Neural cell (in vitro differentiated cells): Measurements from ENCODE around the gene ELMO1. TPM values are rescaled to one million over a fixed set of nuclear protein-coding genes. Genes with fewer than 3 reads are reported as not detected.

Experiments used
- H2AFZ ChIP-seq: fragments of 200-600, 300-800 bp; sonication (generic), shearing (Covaris generic); 2 replicates; pipeline ENCODE4 v1.6.0; 2014; ENCODE audit warnings: low read depth, mild to moderate bottlenecking, antibody characterized with exemption, low read length, moderate library complexity
- H3F3A ChIP-seq: fragments of 200-600 bp; shearing (Covaris generic); 2 replicates; pipeline ENCODE4 v1.6.1; 2016; ENCODE audit warnings: mild to moderate bottlenecking, moderate library complexity, mixed read lengths, antibody characterized with exemption, low read length; ENCODE audit not compliant: insufficient read depth, poor library complexity, severe bottlenecking
- H3K27ac ChIP-seq: fragments of 200-600, 300-800 bp; sonication (generic), shearing (Covaris generic); 2 replicates; pipeline ENCODE4 v1.5.1; 2014; ENCODE audit warnings: mild to moderate bottlenecking, low read length, moderate library complexity
- H3K27me3 ChIP-seq: fragments of 300-800, 200-600 bp; sonication (generic), shearing (Covaris generic); 2 replicates; pipeline ENCODE4 v1.6.0; 2014; ENCODE audit warnings: mild to moderate bottlenecking, low read depth, low read length, moderate library complexity; ENCODE audit not compliant: insufficient read depth
- H3K36me3 ChIP-seq: fragments of 300-800, 200-600 bp; sonication (generic), shearing (Covaris generic); 2 replicates; pipeline ENCODE4 v1.5.1; 2014; ENCODE audit warnings: mild to moderate bottlenecking, antibody characterized with exemption, low read length, moderate library complexity; ENCODE audit not compliant: insufficient read depth
- H3K4me2 ChIP-seq: fragments of 300-800, 200-600 bp; sonication (generic), shearing (Covaris generic); 2 replicates; pipeline ENCODE4 v1.6.0; 2014; ENCODE audit warnings: mild to moderate bottlenecking, low read length
- H3K4me3 ChIP-seq: fragments of 300-800, 200-600 bp; sonication (generic), shearing (Covaris generic); 2 replicates; pipeline ENCODE4 v1.5.1; 2014; ENCODE audit warnings: mild to moderate bottlenecking, low read length, moderate library complexity
- H3K79me2 ChIP-seq: fragments of 200-600 bp; shearing (Covaris generic); replicated peaks from 2 replicates; pipeline ENCODE4 v1.6.0; 2014; ENCODE audit warnings: mild to moderate bottlenecking, low read length, moderate library complexity; ENCODE audit not compliant: insufficient read depth
- H3K9ac ChIP-seq: fragments of 300-800, 200-600 bp; sonication (generic), shearing (Covaris generic); 2 replicates; pipeline ENCODE4 v1.6.1; 2016; ENCODE audit warnings: mild to moderate bottlenecking, low read length, mixed read lengths
- H3K9me2 ChIP-seq: fragments of 200-600 bp; shearing (Covaris generic); 2 replicates; pipeline ENCODE4 v1.6.1; 2016; ENCODE audit warnings: mild to moderate bottlenecking, low read length, mixed read lengths; ENCODE audit not compliant: insufficient read depth
- H3K9me3 ChIP-seq: fragments of 200-600, 300-800 bp; sonication (generic), shearing (Covaris generic); 2 replicates; pipeline ENCODE4 v1.6.1; 2016; ENCODE audit warnings: mild to moderate bottlenecking, mixed run types, low read length, moderate library complexity, mixed read lengths
- H4K20me1 ChIP-seq: fragments of 200-600 bp; shearing (Covaris generic); 2 replicates; pipeline ENCODE4 v1.6.1; 2016; ENCODE audit warnings: mild to moderate bottlenecking, mixed run types; ENCODE audit not compliant: insufficient read depth
- CTCF ChIP-seq: fragments of 450-650 bp; IDR thresholded peaks from 2 replicates; pipeline ENCODE4 v1.5.1; 2014; ENCODE audit warnings: antibody characterized with exemption, mild to moderate bottlenecking, moderate library complexity; ENCODE audit not compliant: poor library complexity, severe bottlenecking
- EP300 ChIP-seq: fragments of 450-650 bp; conservative IDR thresholded peaks from 2 replicates; pipeline ENCODE4 v1.6.1; 2014; ENCODE audit warnings: antibody characterized with exemption, mild to moderate bottlenecking, moderate library complexity; ENCODE audit not compliant: poor library complexity, severe bottlenecking
- EZH2 ChIP-seq: fragments of 200-600, 300-800 bp; shearing (Covaris generic), sonication (generic); IDR thresholded peaks from 2 replicates; pipeline ENCODE4 v1.6.1; 2014; ENCODE audit warnings: antibody characterized with exemption, low read length, borderline replicate concordance, mild to moderate bottlenecking; ENCODE audit not compliant: insufficient read depth, poor library complexity, severe bottlenecking
- MXI1 ChIP-seq: fragments of 450-650 bp; conservative IDR thresholded peaks from 2 replicates; pipeline ENCODE4 v1.6.1; 2014; ENCODE audit warnings: antibody characterized with exemption, mild to moderate bottlenecking; ENCODE audit not compliant: poor library complexity, severe bottlenecking
- POLR2AphosphoS5 ChIP-seq: IDR thresholded peaks from 2 replicates; pipeline ENCODE4 v1.6.1; 2012
- RAD21 ChIP-seq: fragments of 450-650 bp; conservative IDR thresholded peaks from 2 replicates; pipeline ENCODE4 v1.6.1; 2014; ENCODE audit warnings: antibody characterized with exemption, mild to moderate bottlenecking, moderate library complexity
- REST ChIP-seq: IDR thresholded peaks from 2 replicates; pipeline ENCODE4 v1.6.1; 2012; ENCODE audit warnings: borderline replicate concordance
- SMC3 ChIP-seq: fragments of 450-650 bp; conservative IDR thresholded peaks from 2 replicates; pipeline ENCODE4 v1.6.1; 2014; ENCODE audit warnings: antibody characterized with exemption, mild to moderate bottlenecking, moderate library complexity; ENCODE audit not compliant: poor library complexity
- TAF1 ChIP-seq: IDR thresholded peaks from 2 replicates; pipeline ENCODE4 v1.6.1; 2012; ENCODE audit warnings: low read depth
- polyA plus RNA-seq: library from polyadenylated mRNA; depleted of rRNA; stranded (reverse); fragments of >200 nt; gene quantifications from 2 replicates; pipeline ENCODE4 v1.2.3, GENCODE V29; 2014

ELMO1 gene
- polyA plus RNA-seq, 1 donor from 2014 or later = 12.2 TPM

- H3K36me3 ChIP-seq = no peaks in the 10 kb centered on the region
- H3K9ac ChIP-seq = no peak overlapping the region
- no peak overlapping the region for H3K4me3 ChIP-seq
- no peaks in the 10 kb centered on the region for H3F3A ChIP-seq
- no peak overlapping the region for H3K4me2 ChIP-seq
- no peaks in the 10 kb centered on the region for H3K27me3 ChIP-seq
- no peak for TF ChIP-seq TAF1
- TF ChIP-seq MXI1 = no peak
- TF ChIP-seq CTCF = no peak
- TF ChIP-seq REST = no peak
- no peak for TF ChIP-seq RAD21
- no peak for TF ChIP-seq EZH2
- TF ChIP-seq POLR2AphosphoS5 = no peak
- no peak for TF ChIP-seq EP300
- no peak for TF ChIP-seq SMC3
- H3K79me2 ChIP-seq = no peaks in the 10 kb centered on the region
- no peaks in the 10 kb centered on the region for H3K9me3 ChIP-seq
- no peak overlapping the region for H2AFZ ChIP-seq
- no peaks in the 10 kb centered on the region for H4K20me1 ChIP-seq
- no peak overlapping the region for H3K27ac ChIP-seq
- no peaks in the 10 kb centered on the region for H3K9me2 ChIP-seq
These were observed 35.9 kb upstream of the ELMO1 start for GRCh38 chr7:37484426-37485073.

- H2AFZ ChIP-seq = no peak overlapping the region
- H3K9me3 ChIP-seq = no peaks in the 10 kb centered on the region
These were observed 35.0 kb upstream of the ELMO1 start for GRCh38 chr7:37483627-37484026.

More at GRCh38 chr7:37483627-37484026, 35.0 kb upstream of the ELMO1 start:
- H3K9me2 ChIP-seq = no peaks in the 10 kb centered on the region
- H3K27ac ChIP-seq = no peak overlapping the region
- H3F3A ChIP-seq = no peaks in the 10 kb centered on the region
- TF ChIP-seq CTCF (no peak), EP300 (no peak), POLR2AphosphoS5 (no peak), SMC3 (no peak), RAD21 (no peak), REST (no peak), TAF1 (no peak), MXI1 (no peak), EZH2 (no peak)
- no peak overlapping the region for H3K9ac ChIP-seq
- H3K27me3 ChIP-seq = no peaks in the 10 kb centered on the region
- no peaks in the 10 kb centered on the region for H3K36me3 ChIP-seq
- no peaks in the 10 kb centered on the region for H3K79me2 ChIP-seq
- no peak overlapping the region for H3K4me2 ChIP-seq
- no peak overlapping the region for H3K4me3 ChIP-seq
- H4K20me1 ChIP-seq = no peaks in the 10 kb centered on the region
